Measurements from ENCODE around the gene EIF4E1B. TPM values are rescaled to one million over a fixed set of nuclear protein-coding genes. Genes with fewer than 3 reads are reported as not detected.

EIF4E1B gene
- total and polyA plus RNA-seq, 10 donors: not detected

DNA sequence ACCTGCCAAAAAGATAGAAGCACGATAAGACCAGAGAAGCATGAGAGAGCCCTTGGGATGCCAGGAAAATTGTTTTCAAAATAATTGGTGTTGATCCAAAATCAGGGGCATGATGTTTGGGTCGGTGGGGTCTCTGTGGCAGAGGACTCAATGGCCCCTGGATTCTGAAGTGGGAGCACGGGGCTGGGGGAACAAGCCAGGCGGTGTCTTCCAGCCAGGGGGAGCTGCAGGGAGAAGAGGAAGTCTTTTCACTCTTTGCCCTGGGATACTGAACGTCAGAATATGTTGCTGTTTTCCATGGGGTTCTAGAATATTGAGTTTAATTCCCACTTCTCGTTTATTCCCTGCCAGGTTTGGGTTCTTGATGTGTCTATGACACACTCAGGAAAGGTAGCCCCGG, 37.2 kb downstream of the EIF4E1B start:
- H3K9me3 ChIP-seq: no peaks in the 10 kb centered on the region
- no peaks in the 10 kb centered on the region for H3K4me1 ChIP-seq
- TF ChIP-seq POLR2AphosphoS5 (IDR thresholded peaks at IDR 0.05) (no peak), POLR2A (IDR thresholded peaks at IDR 0.05) (no peak), CTCF (IDR thresholded peaks at IDR 0.05 in 8 of 11, conservative IDR thresholded peaks at IDR 0.05 in 3 of 11) (no peak)
- intact Hi-C loops (cut with DNase I; ENCODE audit: low total_unique reads): no loop called here
- 59 to 70% (median 61%) methylated on average over 7 of the region's 7 CpGs for WGBS, 5 donors
- no peak overlapping the region for H3K27ac ChIP-seq
- DNase-seq: no peak
- H3K4me3 ChIP-seq: no peak overlapping the region
- H3K36me3 ChIP-seq: no peaks in the 10 kb centered on the region
- peaks cover 0 to 77% (median 11%) of the 10 kb centered on the region in 7 donors for H3K27me3 ChIP-seq (replicated peaks in 1 of 7)

DNA sequence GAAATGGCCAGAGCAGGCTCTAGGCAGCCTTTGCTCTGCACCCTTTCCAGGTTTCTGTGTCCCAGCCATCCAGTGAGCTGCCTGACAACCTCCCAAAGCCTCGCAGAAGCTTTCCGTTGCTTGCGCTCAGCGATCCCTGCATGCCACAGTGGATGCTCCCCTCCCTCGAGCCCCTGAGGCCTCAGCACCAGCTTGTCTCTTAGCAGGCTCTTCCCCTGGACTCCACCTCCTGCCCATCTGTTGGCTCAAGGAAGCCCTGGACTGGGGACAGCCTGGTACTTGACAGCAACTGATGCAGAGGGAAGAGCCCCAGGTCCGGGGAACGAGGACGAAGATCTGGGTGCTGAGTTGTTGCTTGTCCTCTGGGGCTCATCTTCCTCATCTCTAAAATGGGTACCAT, 40.0 kb downstream of the EIF4E1B start:
- TF ChIP-seq CTCF (IDR thresholded peaks at IDR 0.05 in 8 of 11, conservative IDR thresholded peaks at IDR 0.05 in 3 of 11) (no peak), POLR2AphosphoS5 (IDR thresholded peaks at IDR 0.05) (no peak), POLR2A (IDR thresholded peaks at IDR 0.05) (no peak)
- WGBS, 5 donors: 77 to 89% (median 79%) methylated on average over 8 of the region's 8 CpGs
- intact Hi-C loops (cut with DNase I; ENCODE audit: low total_unique reads): no loop called here
- no peak overlapping the region for H3K4me3 ChIP-seq
- no peaks in the 10 kb centered on the region for H3K4me1 ChIP-seq
- no peak for DNase-seq
- H3K27ac ChIP-seq: no peak overlapping the region
- no peaks in the 10 kb centered on the region for H3K9me3 ChIP-seq
- peaks cover 0 to 67% (median 7%) of the 10 kb centered on the region in 7 donors for H3K27me3 ChIP-seq (replicated peaks in 1 of 7)
- no peaks in the 10 kb centered on the region for H3K36me3 ChIP-seq

DNA sequence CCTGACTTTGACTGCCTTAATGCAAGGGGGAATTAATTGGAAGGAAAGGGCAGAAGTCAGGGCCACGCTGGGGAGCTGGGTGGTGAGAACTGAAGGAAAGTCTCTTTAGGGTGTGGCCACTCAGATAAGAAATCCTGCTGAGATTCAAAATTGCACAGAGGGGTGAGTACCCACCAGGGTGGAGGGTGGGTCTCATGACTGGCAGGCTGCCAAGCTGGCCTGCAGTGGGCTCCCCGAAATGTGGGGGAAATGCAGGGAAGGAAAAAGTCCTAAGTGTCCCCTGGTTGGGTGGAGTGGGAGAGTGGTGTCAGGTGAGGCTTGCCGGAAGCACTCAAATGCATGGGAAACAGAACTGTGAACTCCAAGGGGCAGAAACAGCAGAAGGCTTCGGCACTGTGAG, 40.9 kb downstream of the EIF4E1B start:
- H3K9me3 ChIP-seq: no peaks in the 10 kb centered on the region
- WGBS, 5 donors: 62 to 88% (median 68%) methylated on average over 4 of the region's 4 CpGs
- no peak overlapping the region for H3K27ac ChIP-seq
- H3K27me3 ChIP-seq (replicated peaks in 1 of 7): peaks cover 0 to 75% (median 7%) of the 10 kb centered on the region in 7 donors
- H3K36me3 ChIP-seq: no peaks in the 10 kb centered on the region
- H3K4me3 ChIP-seq: no peak overlapping the region
- intact Hi-C loops (cut with DNase I; ENCODE audit: low total_unique reads): no loop called here
- peaks cover 0 to 7% (median 0%) of the 10 kb centered on the region in 6 donors for H3K4me1 ChIP-seq
- TF ChIP-seq CTCF (IDR thresholded peaks at IDR 0.05 in 8 of 11, conservative IDR thresholded peaks at IDR 0.05 in 3 of 11) (no peak), POLR2AphosphoS5 (IDR thresholded peaks at IDR 0.05) (no peak), POLR2A (IDR thresholded peaks at IDR 0.05) (no peak)
- no peak for DNase-seq

GRCh38 chr5:176671890-176672747, 41.6 kb downstream of the EIF4E1B start:
- DNase-seq: no peak
- Histone ChIP-seq H3K27ac (no peak overlapping the region), H3K4me1 (peaks cover 0 to 10% (median 0%) of the 10 kb centered on the region in 6 donors), H3K4me3 (no peak overlapping the region), H3K9me3 (no peaks in the 10 kb centered on the region), H3K36me3 (no peaks in the 10 kb centered on the region), H3K27me3 (replicated peaks in 1 of 7) (peaks cover 0 to 80% (median 7%) of the 10 kb centered on the region in 7 donors)
- intact Hi-C loops (cut with DNase I; ENCODE audit: low total_unique reads): no loop called here
- TF ChIP-seq POLR2A (IDR thresholded peaks at IDR 0.05): no peak
- no peak for TF ChIP-seq POLR2AphosphoS5 (IDR thresholded peaks at IDR 0.05)
- no peak for TF ChIP-seq CTCF (IDR thresholded peaks at IDR 0.05 in 8 of 11, conservative IDR thresholded peaks at IDR 0.05 in 3 of 11)
- WGBS, 5 donors: 55 to 65% (median 59%) methylated on average over 15 to 18 of the region's 18 CpGs

Measured in spleen (tissue), 11 donors.